ENCODE results near the gene SETD4.

SETD4 gene

GRCh38 chr21:35984654-35985361, 75.5 kb downstream of the SETD4 start:
- Histone ChIP-seq H3K27ac (ENCODE audit: low read length) (no peak overlapping the region), H3K4me1 (ENCODE audit: low read length) (no peaks in the 10 kb centered on the region), H2AFZ (ENCODE audit: low read depth, low read length) (no peak overlapping the region), H3K4me3 (ENCODE audit: low read length) (no peak overlapping the region), H4K20me1 (ENCODE audit: insufficient read depth, low read length) (no peaks in the 10 kb centered on the region), H3K27me3 (ENCODE audit: low read depth, low read length) (peaks cover 5% of the 10 kb centered on the region; the same call in 1 of the 2 replicates), H3K4me2 (ENCODE audit: low read length) (no peak overlapping the region), H3K36me3 (replicated peaks; ENCODE audit: low read depth, low read length) (no peaks in the 10 kb centered on the region), H3K9me3 (ENCODE audit: insufficient read depth, low read length) (no peaks in the 10 kb centered on the region), H3K9ac (ENCODE audit: low read length) (no peak overlapping the region), H3K79me2 (ENCODE audit: low read length) (no peaks in the 10 kb centered on the region)
- TF ChIP-seq, protein P1, sequence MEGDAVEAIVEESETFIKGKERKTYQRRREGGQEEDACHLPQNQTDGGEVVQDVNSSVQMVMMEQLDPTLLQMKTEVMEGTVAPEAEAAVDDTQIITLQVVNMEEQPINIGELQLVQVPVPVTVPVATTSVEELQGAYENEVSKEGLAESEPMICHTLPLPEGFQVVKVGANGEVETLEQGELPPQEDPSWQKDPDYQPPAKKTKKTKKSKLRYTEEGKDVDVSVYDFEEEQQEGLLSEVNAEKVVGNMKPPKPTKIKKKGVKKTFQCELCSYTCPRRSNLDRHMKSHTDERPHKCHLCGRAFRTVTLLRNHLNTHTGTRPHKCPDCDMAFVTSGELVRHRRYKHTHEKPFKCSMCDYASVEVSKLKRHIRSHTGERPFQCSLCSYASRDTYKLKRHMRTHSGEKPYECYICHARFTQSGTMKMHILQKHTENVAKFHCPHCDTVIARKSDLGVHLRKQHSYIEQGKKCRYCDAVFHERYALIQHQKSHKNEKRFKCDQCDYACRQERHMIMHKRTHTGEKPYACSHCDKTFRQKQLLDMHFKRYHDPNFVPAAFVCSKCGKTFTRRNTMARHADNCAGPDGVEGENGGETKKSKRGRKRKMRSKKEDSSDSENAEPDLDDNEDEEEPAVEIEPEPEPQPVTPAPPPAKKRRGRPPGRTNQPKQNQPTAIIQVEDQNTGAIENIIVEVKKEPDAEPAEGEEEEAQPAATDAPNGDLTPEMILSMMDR (IDR thresholded peaks at IDR 0.05; ENCODE audit: low read depth, low read length), result no peak
